Measurements from ENCODE around the gene PLAAT4. TPM values are rescaled to one million over a fixed set of nuclear protein-coding genes. Genes with fewer than 3 reads are reported as not detected.
A peak's percentile ranks its signal among the peaks of the same experiment; 100 is the strongest.

Gene PLAAT4
- total and polyA plus RNA-seq, 2 of the 13 experiments (the other 11 are each of a cell fraction or from before 2014, with no cell fraction given) = 0.71 to 1.00 TPM

DNA sequence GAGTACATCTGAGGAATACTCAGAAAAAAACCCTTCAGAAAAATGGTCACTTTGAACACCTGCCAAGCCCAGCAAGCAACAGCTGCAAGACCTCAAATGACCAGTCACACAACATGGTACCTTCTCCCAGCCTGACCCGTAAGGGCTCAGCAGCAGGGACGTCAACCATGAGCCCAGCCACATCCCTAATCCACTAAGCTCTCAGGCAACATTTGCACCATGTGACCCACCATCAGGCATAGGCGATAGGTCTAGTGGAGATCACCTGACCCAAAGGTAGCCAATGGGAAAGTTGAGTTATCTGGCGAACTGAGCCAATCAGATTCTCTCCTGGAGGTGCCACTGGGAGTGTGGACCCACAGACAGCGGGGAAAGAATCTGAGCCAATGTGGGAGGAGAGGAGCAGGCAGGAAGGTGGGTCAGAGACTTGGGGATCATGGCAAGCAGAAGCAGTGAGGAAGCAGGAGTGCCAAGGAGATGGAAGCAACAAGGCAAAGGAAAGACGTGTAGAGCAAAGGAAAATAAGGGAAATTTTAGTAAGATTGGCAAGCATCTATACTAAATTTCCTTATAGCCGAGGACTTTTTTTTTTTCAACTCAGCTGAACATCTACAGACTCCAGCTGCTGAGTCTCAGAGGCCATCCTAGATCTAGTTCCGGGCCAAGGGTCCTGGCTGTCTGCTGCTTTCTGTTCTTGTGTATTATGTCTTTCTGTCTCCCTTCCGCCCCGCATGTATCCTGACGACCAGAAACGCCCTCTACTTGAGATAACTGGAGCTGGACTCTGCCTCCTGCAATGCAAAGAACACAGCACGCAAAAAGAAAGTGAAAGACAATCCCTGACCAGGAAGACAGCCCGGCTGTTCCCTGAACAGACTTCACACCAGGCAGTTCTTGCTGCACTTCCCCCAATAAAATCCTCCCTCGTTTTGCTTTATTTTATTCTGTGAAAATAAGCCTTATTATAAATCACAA is 37.6 kb downstream of the PLAAT4 start (continued):
- TF ChIP-seq ZNF614 (CRISPR knock-in tag; IDR thresholded peaks at IDR 0.05; ENCODE audit: borderline replicate concordance) (peak; percentile 12; the same call in 1 of the 2 replicates), SETDB1 (CRISPR knock-in tag; IDR thresholded peaks at IDR 0.05; ENCODE audit: borderline replicate concordance) (no peak), YEATS2 (CRISPR knock-in tag; IDR thresholded peaks at IDR 0.05; ENCODE audit: borderline replicate concordance) (peak; percentile 64), RERE (CRISPR knock-in tag; IDR thresholded peaks at IDR 0.05; ENCODE audit: low read depth) (no peak), BHLHE40 (IDR thresholded peaks at IDR 0.05; ENCODE audit: low read length) (no peak), NR2C2 (CRISPR knock-in tag; IDR thresholded peaks at IDR 0.05; ENCODE audit: borderline replicate concordance) (peak; percentile 97), HDAC6 (IDR thresholded peaks at IDR 0.05; ENCODE audit: low read depth, low read length) (no peak), KLF13 (CRISPR knock-in tag; IDR thresholded peaks at IDR 0.05) (no peak), HMGA1 (CRISPR knock-in tag; conservative IDR thresholded peaks at IDR 0.05) (no peak), ZNF781 (CRISPR knock-in tag; IDR thresholded peaks at IDR 0.05; ENCODE audit: borderline replicate concordance, not compliant biosample characterization) (peak; percentile 43), NR0B2 (CRISPR knock-in tag; IDR thresholded peaks at IDR 0.05) (no peak), MAZ (IDR thresholded peaks at IDR 0.05; ENCODE audit: borderline replicate concordance, low read depth, low read length) (no peak), MAZ (CRISPR knock-in tag; IDR thresholded peaks at IDR 0.05; ENCODE audit: low read depth) (no peak), ZBTB21 (CRISPR knock-in tag; IDR thresholded peaks at IDR 0.05) (no peak), MAFF (IDR thresholded peaks at IDR 0.05; ENCODE audit: low read depth, low read length) (no peak)
- TF ChIP-seq, protein P1, sequence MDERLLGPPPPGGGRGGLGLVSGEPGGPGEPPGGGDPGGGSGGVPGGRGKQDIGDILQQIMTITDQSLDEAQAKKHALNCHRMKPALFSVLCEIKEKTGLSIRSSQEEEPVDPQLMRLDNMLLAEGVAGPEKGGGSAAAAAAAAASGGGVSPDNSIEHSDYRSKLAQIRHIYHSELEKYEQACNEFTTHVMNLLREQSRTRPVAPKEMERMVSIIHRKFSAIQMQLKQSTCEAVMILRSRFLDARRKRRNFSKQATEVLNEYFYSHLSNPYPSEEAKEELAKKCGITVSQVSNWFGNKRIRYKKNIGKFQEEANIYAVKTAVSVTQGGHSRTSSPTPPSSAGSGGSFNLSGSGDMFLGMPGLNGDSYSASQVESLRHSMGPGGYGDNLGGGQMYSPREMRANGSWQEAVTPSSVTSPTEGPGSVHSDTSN (CRISPR knock-in tag; IDR thresholded peaks at IDR 0.05) = no peak
- TF ChIP-seq, protein P2, sequence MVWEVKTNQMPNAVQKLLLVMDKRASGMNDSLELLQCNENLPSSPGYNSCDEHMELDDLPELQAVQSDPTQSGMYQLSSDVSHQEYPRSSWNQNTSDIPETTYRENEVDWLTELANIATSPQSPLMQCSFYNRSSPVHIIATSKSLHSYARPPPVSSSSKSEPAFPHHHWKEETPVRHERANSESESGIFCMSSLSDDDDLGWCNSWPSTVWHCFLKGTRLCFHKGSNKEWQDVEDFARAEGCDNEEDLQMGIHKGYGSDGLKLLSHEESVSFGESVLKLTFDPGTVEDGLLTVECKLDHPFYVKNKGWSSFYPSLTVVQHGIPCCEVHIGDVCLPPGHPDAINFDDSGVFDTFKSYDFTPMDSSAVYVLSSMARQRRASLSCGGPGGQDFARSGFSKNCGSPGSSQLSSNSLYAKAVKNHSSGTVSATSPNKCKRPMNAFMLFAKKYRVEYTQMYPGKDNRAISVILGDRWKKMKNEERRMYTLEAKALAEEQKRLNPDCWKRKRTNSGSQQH (CRISPR knock-in tag; IDR thresholded peaks at IDR 0.05; ENCODE audit: low read depth) = 0 out of 2 replicates have a peak, but pooled peaks have one; percentile 24
